Smooth muscle cell (in vitro differentiated cells): ENCODE measurements around the gene TREX2. TPM values are rescaled to one million over a fixed set of nuclear protein-coding genes. Genes with fewer than 3 reads are reported as not detected.

Experiments used
- DNase-seq: peaks from one replicate; lab custom pipeline; 2025; ENCODE audit not compliant: unreplicated experiment; lab: John Stamatoyannopoulos, UW
- H2AFZ ChIP-seq: fragments of 200-600 bp; sonication (generic); 2 replicates; pipeline ENCODE4 v1.6.0; 2016; ENCODE audit warnings: antibody characterized with exemption, low read depth, mild to moderate bottlenecking
- H3F3A ChIP-seq: fragments of 200-600 bp; sonication (generic); 2 replicates; pipeline ENCODE4 v1.6.0; 2017; ENCODE audit warnings: antibody characterized with exemption, low read depth
- H3K27ac ChIP-seq: fragments of 200-600 bp; sonication (generic); 2 replicates; pipeline ENCODE4 v1.5.1; 2016; ENCODE audit warnings: low read depth, mild to moderate bottlenecking
- H3K27me3 ChIP-seq: fragments of 200-600 bp; sonication (generic); 2 replicates; pipeline ENCODE4 v1.6.1; 2016; ENCODE audit warnings: low read depth, mild to moderate bottlenecking
- H3K36me3 ChIP-seq: fragments of 200-600 bp; sonication (generic); 2 replicates; pipeline ENCODE4 v1.5.1; 2016; ENCODE audit warnings: low read depth
- H3K4me1 ChIP-seq: fragments of 200-600 bp; sonication (generic); 2 replicates; pipeline ENCODE4 v1.5.1; 2016; ENCODE audit warnings: low read depth
- H3K4me2 ChIP-seq: fragments of 200-600 bp; sonication (generic); 2 replicates; pipeline ENCODE4 v1.6.0; 2016; ENCODE audit warnings: mild to moderate bottlenecking
- H3K4me3 ChIP-seq: fragments of 200-600 bp; sonication (generic); 2 replicates; pipeline ENCODE4 v1.5.1; 2016; ENCODE audit warnings: mild to moderate bottlenecking
- H3K79me2 ChIP-seq: fragments of 200-600 bp; sonication (generic); 2 replicates; pipeline ENCODE4 v1.6.0; 2016; ENCODE audit warnings: low read depth, mild to moderate bottlenecking
- H3K9ac ChIP-seq: fragments of 200-600 bp; sonication (generic); 2 replicates; pipeline ENCODE4 v1.6.0; 2016; ENCODE audit warnings: low read depth
- H3K9me3 ChIP-seq: fragments of 200-600 bp; sonication (generic); replicated peaks from 2 replicates; pipeline ENCODE4 v1.5.1; 2016; ENCODE audit warnings: low read depth
- H4K20me1 ChIP-seq: fragments of 200-600 bp; sonication (generic); 2 replicates; pipeline ENCODE4 v1.6.0; 2016; ENCODE audit warnings: low read depth
- WGBS: methylation state at CpG from one replicate; pipeline ENCODE4 v1.1.7; 2016; ENCODE audit warnings: low lambda C conversion rate; 5-methylcytosine and 5-hydroxymethylcytosine counted together
- polyA plus RNA-seq: library from polyadenylated mRNA; unstranded; fragments of >200 nt; fragmentation: Nextera tagmentation; extraction: Ambion mirVana; gene quantifications from 2 replicates; pipeline ENCODE4 v1.2.1, GENCODE V29; 2016
- total RNA-seq: library from RNA; depleted of rRNA; stranded (reverse); fragments of >200 nt; gene quantifications from 2 replicates; pipeline ENCODE4 v1.2.3, GENCODE V29; 2014
- TF ChIP-seq, protein P1 (sequence below): fragments of 200-600 bp; sonication (generic); IDR thresholded peaks from 2 replicates; pipeline ENCODE4 v1.5.1; 2017; ENCODE audit warnings: borderline replicate concordance, mild to moderate bottlenecking, antibody characterized with exemption; ENCODE audit not compliant: insufficient read depth, poor library complexity, severe bottlenecking

Gene TREX2
- total and polyA plus RNA-seq, 2 experiments from 2014 or later: 0.41 to 4.0 TPM

GRCh38 chrX:153398275-153398960 is 47.4 kb downstream of the TREX2 start:
- H3F3A ChIP-seq: no peaks in the 10 kb centered on the region
- no peak for DNase-seq
- no peak overlapping the region for H3K4me3 ChIP-seq
- H3K36me3 ChIP-seq: no peaks in the 10 kb centered on the region
- H2AFZ ChIP-seq: no peak overlapping the region
- no peak overlapping the region for H3K4me2 ChIP-seq
- WGBS: 92% methylated on average over 17 of the region's 17 CpGs
- no peaks in the 10 kb centered on the region for H3K27me3 ChIP-seq
- H3K27ac ChIP-seq: no peak overlapping the region
- no peak overlapping the region for H3K9ac ChIP-seq
- H3K9me3 ChIP-seq: no peaks in the 10 kb centered on the region
- H3K79me2 ChIP-seq: no peaks in the 10 kb centered on the region
- no peaks in the 10 kb centered on the region for H4K20me1 ChIP-seq
- no peaks in the 10 kb centered on the region for H3K4me1 ChIP-seq
- TF ChIP-seq, protein P1, sequence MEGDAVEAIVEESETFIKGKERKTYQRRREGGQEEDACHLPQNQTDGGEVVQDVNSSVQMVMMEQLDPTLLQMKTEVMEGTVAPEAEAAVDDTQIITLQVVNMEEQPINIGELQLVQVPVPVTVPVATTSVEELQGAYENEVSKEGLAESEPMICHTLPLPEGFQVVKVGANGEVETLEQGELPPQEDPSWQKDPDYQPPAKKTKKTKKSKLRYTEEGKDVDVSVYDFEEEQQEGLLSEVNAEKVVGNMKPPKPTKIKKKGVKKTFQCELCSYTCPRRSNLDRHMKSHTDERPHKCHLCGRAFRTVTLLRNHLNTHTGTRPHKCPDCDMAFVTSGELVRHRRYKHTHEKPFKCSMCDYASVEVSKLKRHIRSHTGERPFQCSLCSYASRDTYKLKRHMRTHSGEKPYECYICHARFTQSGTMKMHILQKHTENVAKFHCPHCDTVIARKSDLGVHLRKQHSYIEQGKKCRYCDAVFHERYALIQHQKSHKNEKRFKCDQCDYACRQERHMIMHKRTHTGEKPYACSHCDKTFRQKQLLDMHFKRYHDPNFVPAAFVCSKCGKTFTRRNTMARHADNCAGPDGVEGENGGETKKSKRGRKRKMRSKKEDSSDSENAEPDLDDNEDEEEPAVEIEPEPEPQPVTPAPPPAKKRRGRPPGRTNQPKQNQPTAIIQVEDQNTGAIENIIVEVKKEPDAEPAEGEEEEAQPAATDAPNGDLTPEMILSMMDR: no peak

DNA sequence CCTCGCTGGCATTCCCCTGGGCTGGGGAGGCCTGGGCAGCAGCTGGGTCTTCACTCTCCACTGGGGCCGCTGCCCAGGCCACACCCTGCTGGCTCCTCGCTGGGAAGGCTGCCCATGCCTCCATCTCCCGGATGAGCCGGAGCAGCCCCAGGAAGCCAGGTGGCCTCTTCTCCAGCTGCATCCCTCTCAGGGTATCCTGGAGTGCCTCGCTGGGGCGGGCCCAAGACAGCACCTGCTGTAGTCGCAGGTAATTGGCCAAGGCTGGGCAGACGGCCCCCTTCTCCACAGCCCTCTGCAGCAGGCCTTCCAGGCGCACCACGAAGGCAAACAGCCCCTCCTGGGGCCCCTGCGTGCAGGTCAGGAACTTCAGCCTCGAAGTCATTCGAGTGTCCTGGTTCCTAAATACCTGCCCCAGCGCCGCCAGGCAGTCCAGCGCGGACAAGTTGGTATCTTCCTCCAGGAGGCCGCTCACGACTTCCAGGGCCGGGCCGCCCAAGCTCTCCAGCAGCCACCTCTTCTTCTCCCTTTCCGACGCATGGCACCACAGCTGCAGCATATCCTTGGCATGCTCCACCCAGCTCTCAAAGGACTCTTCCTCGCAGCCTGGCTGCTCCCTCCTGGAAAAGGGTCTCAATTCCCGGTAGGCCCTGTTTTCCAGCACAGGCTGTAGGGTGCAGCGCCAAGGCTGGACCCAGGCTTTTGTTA is 48.4 kb downstream of the TREX2 start:
- H3K9me3 ChIP-seq: no peaks in the 10 kb centered on the region
- H3K4me1 ChIP-seq: no peaks in the 10 kb centered on the region
- WGBS: 86% methylated on average over 27 of the region's 27 CpGs
- H3K79me2 ChIP-seq: no peaks in the 10 kb centered on the region
- H4K20me1 ChIP-seq: no peaks in the 10 kb centered on the region
- H3K4me2 ChIP-seq: no peak overlapping the region
- H2AFZ ChIP-seq: no peak overlapping the region
- no peaks in the 10 kb centered on the region for H3K27me3 ChIP-seq
- no peak overlapping the region for H3K4me3 ChIP-seq
- no peaks in the 10 kb centered on the region for H3F3A ChIP-seq
- no peak for DNase-seq
- H3K27ac ChIP-seq: no peak overlapping the region
- H3K36me3 ChIP-seq: no peaks in the 10 kb centered on the region
- no peak overlapping the region for H3K9ac ChIP-seq
- TF ChIP-seq, protein P1: no peak

- Histone ChIP-seq H3F3A (no peaks in the 10 kb centered on the region), H3K79me2 (no peaks in the 10 kb centered on the region), H3K9me3 (no peaks in the 10 kb centered on the region), H4K20me1 (no peaks in the 10 kb centered on the region), H3K27me3 (no peaks in the 10 kb centered on the region), H3K4me3 (no peak overlapping the region), H2AFZ (no peak overlapping the region), H3K4me2 (no peak overlapping the region), H3K4me1 (no peaks in the 10 kb centered on the region), H3K36me3 (no peaks in the 10 kb centered on the region), H3K9ac (no peak overlapping the region), H3K27ac (no peak overlapping the region)
- DNase-seq: no peak
- 88% methylated on average over 17 of the region's 26 CpGs for WGBS
- TF ChIP-seq, protein P1: no peak
Measured at GRCh38 chrX:153396320-153397195, 49.3 kb downstream of the TREX2 start.
